SK-N-SH treated with all-trans-retinoic acid at 6 μM for 48 hours (cell line): ENCODE measurements around the gene LLGL2.

Source experiments
- ATAC-seq: fragments of 200-7000 bp; cut with Tn5 transposase; 3 replicates; pipeline ENCODE4 v1.9.1; 2020; ENCODE audit warnings: mild to moderate bottlenecking, moderate library complexity
- ARNTL ChIP-seq: fragments of 450-650 bp; formaldehyde crosslinking; IDR thresholded peaks from 2 replicates; pipeline ENCODE4 v1.5.0; 2020; ENCODE audit warnings: low read depth, mild to moderate bottlenecking, moderate library complexity, borderline replicate concordance
- BACH2 ChIP-seq: fragments of 250-450 bp; sonication (Bioruptor Pico); IDR thresholded peaks from 2 replicates; pipeline ENCODE4 v1.9.0; 2021; ENCODE audit warnings: mild to moderate bottlenecking, borderline replicate concordance
- CSDC2 ChIP-seq: fragments of 250-450 bp; sonication (Bioruptor Pico); IDR thresholded peaks from 2 replicates; pipeline ENCODE4 v1.5.0; 2020; ENCODE audit warnings: mild to moderate bottlenecking, moderate library complexity
- ESRRG ChIP-seq: fragments of 250-450 bp; sonication (Bioruptor Pico); IDR thresholded peaks from 2 replicates; pipeline ENCODE4 v1.6.1; 2021; ENCODE audit warnings: mild to moderate bottlenecking
- ISL1 ChIP-seq: fragments of 250-450 bp; sonication (Bioruptor Pico); IDR thresholded peaks from 2 replicates; pipeline ENCODE4 v2.1.2; 2022; ENCODE audit warnings: mild to moderate bottlenecking, moderate library complexity
- OSR1 ChIP-seq: fragments of 250-450 bp; sonication (Bioruptor Pico); IDR thresholded peaks from 2 replicates; pipeline ENCODE4 v1.8.0; 2022; ENCODE audit warnings: moderate library complexity, mild to moderate bottlenecking, inconsistent platforms
- PPARA ChIP-seq: fragments of 250-450 bp; sonication (Bioruptor Pico); IDR thresholded peaks from 2 replicates; pipeline ENCODE4 v1.5.0; 2020; ENCODE audit warnings: mild to moderate bottlenecking, borderline replicate concordance
- RARB ChIP-seq: fragments of 250-450 bp; sonication (Bioruptor Pico); IDR thresholded peaks from 2 replicates; pipeline ENCODE4 v1.8.0; 2021; ENCODE audit warnings: mild to moderate bottlenecking, moderate library complexity
- SNAI2 ChIP-seq: fragments of 250-450 bp; sonication (Bioruptor Pico); IDR thresholded peaks from 2 replicates; pipeline ENCODE4 v1.5.0; 2020; ENCODE audit warnings: mild to moderate bottlenecking, moderate library complexity
- TCF4 ChIP-seq: fragments of 250-450 bp; sonication (Bioruptor Pico); IDR thresholded peaks from 2 replicates; pipeline ENCODE4 v1.8.0; 2021; ENCODE audit warnings: mild to moderate bottlenecking, moderate library complexity, borderline replicate concordance
- TOX ChIP-seq: fragments of 250-450 bp; sonication (Bioruptor Pico); IDR thresholded peaks from 2 replicates; pipeline ENCODE4 v1.8.0; 2021; ENCODE audit warnings: mild to moderate bottlenecking, moderate library complexity, borderline replicate concordance
- ZC3H10 ChIP-seq: fragments of 250-450 bp; sonication (Bioruptor Pico); IDR thresholded peaks from 2 replicates; pipeline ENCODE4 v1.5.1; 2021; ENCODE audit warnings: mild to moderate bottlenecking, moderate library complexity
- ZFP3 ChIP-seq: fragments of 250-450 bp; sonication (Bioruptor Pico); IDR thresholded peaks from 2 replicates; pipeline ENCODE4 v1.5.0; 2020; ENCODE audit warnings: mild to moderate bottlenecking, moderate library complexity
- ZFP30 ChIP-seq: fragments of 450-650 bp; formaldehyde crosslinking; IDR thresholded peaks from 2 replicates; pipeline ENCODE4 v1.5.0; 2022; ENCODE audit warnings: mild to moderate bottlenecking, moderate library complexity
- ZNF565 ChIP-seq: fragments of 450-650 bp; formaldehyde crosslinking; conservative IDR thresholded peaks from 2 replicates; pipeline ENCODE4 v1.5.0; 2020; ENCODE audit warnings: low read depth, mild to moderate bottlenecking, moderate library complexity
- ZNF70 ChIP-seq: fragments of 450-650 bp; formaldehyde crosslinking; IDR thresholded peaks from 2 replicates; pipeline ENCODE4 v1.5.0; 2020; ENCODE audit warnings: mild to moderate bottlenecking, moderate library complexity
- ZNF8 ChIP-seq: fragments of 450-650 bp; formaldehyde crosslinking; IDR thresholded peaks from 2 replicates; pipeline ENCODE4 v1.5.0; 2020; ENCODE audit warnings: mild to moderate bottlenecking, moderate library complexity
- TF ChIP-seq, protein P1 (sequence below): fragments of 250-450 bp; sonication (Bioruptor Pico); IDR thresholded peaks from 2 replicates; pipeline ENCODE4 v1.5.0; 2020; ENCODE audit warnings: mild to moderate bottlenecking, moderate library complexity
- TF ChIP-seq, protein P2 (sequence below): fragments of 250-450 bp; sonication (Bioruptor Pico); IDR thresholded peaks from 2 replicates; pipeline ENCODE4 v1.8.0; 2020; ENCODE audit warnings: mild to moderate bottlenecking, moderate library complexity, borderline replicate concordance
- TF ChIP-seq, protein P3 (sequence below): fragments of 250-450 bp; sonication (Bioruptor Pico); IDR thresholded peaks from 2 replicates; pipeline ENCODE4 v1.8.0; 2021; ENCODE audit warnings: low read depth, mild to moderate bottlenecking, moderate library complexity, borderline replicate concordance

The LLGL2 gene

DNA sequence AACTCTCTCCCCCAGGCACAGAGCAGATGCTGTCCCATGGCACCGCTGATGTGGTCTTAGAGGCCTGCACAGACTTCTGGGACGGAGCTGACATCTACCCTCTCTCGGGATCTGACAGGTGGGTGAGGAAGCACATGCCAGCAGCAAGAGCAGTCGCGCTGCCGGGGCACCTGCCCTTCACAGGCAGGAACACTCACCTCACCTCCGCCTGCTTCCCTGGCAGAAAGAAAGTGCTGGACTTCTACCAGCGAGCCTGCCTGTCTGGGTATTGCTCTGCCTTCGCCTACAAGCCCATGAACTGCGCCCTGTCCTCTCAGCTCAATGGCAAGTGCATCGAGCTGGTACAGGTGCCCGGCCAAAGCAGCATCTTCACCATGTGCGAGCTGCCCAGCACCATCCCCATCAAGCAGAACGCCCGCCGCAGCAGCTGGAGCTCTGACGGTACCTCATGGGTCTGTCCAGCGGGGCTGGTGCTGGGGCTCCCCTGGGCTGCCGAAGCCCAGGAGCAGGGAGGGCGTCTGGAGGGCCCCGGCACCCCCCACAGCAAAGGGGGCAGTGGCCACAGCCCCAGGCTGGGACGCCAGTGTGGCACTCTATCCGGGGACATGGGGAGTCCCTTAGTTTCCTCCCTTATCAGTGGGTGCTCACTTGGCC lies 31.9 kb upstream of the LLGL2 start (continued):
- TF ChIP-seq, protein P1, sequence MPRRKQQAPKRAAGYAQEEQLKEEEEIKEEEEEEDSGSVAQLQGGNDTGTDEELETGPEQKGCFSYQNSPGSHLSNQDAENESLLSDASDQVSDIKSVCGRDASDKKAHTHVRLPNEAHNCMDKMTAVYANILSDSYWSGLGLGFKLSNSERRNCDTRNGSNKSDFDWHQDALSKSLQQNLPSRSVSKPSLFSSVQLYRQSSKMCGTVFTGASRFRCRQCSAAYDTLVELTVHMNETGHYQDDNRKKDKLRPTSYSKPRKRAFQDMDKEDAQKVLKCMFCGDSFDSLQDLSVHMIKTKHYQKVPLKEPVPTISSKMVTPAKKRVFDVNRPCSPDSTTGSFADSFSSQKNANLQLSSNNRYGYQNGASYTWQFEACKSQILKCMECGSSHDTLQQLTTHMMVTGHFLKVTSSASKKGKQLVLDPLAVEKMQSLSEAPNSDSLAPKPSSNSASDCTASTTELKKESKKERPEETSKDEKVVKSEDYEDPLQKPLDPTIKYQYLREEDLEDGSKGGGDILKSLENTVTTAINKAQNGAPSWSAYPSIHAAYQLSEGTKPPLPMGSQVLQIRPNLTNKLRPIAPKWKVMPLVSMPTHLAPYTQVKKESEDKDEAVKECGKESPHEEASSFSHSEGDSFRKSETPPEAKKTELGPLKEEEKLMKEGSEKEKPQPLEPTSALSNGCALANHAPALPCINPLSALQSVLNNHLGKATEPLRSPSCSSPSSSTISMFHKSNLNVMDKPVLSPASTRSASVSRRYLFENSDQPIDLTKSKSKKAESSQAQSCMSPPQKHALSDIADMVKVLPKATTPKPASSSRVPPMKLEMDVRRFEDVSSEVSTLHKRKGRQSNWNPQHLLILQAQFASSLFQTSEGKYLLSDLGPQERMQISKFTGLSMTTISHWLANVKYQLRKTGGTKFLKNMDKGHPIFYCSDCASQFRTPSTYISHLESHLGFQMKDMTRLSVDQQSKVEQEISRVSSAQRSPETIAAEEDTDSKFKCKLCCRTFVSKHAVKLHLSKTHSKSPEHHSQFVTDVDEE (CRISPR knock-in tag), result no peak
- TF ChIP-seq, protein P2, sequence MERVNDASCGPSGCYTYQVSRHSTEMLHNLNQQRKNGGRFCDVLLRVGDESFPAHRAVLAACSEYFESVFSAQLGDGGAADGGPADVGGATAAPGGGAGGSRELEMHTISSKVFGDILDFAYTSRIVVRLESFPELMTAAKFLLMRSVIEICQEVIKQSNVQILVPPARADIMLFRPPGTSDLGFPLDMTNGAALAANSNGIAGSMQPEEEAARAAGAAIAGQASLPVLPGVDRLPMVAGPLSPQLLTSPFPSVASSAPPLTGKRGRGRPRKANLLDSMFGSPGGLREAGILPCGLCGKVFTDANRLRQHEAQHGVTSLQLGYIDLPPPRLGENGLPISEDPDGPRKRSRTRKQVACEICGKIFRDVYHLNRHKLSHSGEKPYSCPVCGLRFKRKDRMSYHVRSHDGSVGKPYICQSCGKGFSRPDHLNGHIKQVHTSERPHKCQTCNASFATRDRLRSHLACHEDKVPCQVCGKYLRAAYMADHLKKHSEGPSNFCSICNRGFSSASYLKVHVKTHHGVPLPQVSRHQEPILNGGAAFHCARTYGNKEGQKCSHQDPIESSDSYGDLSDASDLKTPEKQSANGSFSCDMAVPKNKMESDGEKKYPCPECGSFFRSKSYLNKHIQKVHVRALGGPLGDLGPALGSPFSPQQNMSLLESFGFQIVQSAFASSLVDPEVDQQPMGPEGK (CRISPR knock-in tag), result no peak
- no peak for TF ChIP-seq ZNF70 (CRISPR knock-in tag)
- TF ChIP-seq, protein P3, sequence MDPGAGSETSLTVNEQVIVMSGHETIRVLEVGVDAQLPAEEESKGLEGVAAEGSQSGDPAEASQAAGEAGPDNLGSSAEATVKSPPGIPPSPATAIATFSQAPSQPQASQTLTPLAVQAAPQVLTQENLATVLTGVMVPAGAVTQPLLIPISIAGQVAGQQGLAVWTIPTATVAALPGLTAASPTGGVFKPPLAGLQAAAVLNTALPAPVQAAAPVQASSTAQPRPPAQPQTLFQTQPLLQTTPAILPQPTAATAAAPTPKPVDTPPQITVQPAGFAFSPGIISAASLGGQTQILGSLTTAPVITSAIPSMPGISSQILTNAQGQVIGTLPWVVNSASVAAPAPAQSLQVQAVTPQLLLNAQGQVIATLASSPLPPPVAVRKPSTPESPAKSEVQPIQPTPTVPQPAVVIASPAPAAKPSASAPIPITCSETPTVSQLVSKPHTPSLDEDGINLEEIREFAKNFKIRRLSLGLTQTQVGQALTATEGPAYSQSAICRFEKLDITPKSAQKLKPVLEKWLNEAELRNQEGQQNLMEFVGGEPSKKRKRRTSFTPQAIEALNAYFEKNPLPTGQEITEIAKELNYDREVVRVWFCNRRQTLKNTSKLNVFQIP (CRISPR knock-in tag), result no peak
- no peak for TF ChIP-seq ZC3H10 (CRISPR knock-in tag)
- no peak for TF ChIP-seq TCF4 (CRISPR knock-in tag)
- no peak for TF ChIP-seq ARNTL (CRISPR knock-in tag)
- TF ChIP-seq TOX (CRISPR knock-in tag), result no peak
- no peak for TF ChIP-seq SNAI2 (CRISPR knock-in tag)
- no peak for TF ChIP-seq CSDC2 (CRISPR knock-in tag)
- no peak for TF ChIP-seq PPARA (CRISPR knock-in tag)

DNA sequence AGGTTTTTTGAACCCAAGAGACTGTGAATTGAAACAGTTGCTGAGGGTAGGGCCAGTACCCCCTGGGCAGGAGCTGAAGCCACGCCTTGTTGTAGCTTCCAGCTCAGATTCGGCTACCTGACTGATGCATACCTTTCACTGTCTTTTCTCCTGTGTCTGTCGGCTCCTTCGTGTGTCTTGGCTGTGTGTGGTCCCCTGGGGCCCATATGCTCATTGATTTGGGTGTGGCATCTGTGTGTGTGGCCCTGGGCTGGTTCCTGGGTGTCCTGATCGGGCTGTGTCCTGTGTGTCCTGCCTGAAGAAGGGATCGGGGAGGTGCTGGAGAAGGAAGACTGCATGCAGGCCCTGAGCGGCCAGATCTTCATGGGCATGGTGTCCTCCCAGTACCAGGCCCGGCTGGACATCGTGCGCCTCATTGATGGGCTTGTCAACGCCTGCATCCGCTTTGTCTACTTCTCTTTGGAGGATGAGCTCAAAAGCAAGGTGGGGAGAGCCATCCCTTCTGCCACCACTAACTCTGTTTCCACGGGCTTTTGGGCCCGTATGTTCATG lies 31.1 kb upstream of the LLGL2 start:
- TF ChIP-seq RARB (CRISPR knock-in tag) (no peak), TOX (CRISPR knock-in tag) (no peak), OSR1 (CRISPR knock-in tag) (no peak), ZNF8 (no peak), ZFP3 (CRISPR knock-in tag) (no peak), ZFP30 (CRISPR knock-in tag) (no peak), CSDC2 (CRISPR knock-in tag) (no peak)
- TF ChIP-seq, protein P3 (CRISPR knock-in tag), result no peak
- no peak for ATAC-seq

DNA sequence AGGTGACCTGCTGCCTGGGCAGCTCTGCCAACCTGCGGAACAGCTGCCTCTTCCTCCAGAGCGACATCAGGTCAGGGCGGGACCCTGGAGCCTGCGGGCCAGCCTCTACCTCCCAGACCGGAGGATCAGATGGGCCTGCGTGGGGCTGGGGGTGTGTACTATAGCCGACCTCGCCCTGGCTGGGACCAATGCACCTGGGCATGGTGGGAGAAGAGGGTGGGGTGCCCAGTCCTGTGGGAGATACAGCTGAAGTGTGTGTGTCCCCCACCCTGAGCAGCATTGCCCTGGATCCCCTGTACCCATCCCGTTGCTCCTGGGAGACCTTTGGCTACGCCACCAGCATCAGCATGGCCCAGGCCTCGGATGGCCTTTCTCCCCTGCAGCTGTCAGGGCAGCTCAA lies 29.5 kb upstream of the LLGL2 start:
- TF ChIP-seq ZC3H10 (CRISPR knock-in tag) (no peak), ZNF70 (CRISPR knock-in tag) (no peak), CSDC2 (CRISPR knock-in tag) (no peak), ZNF565 (no peak), SNAI2 (CRISPR knock-in tag) (no peak), ZFP3 (CRISPR knock-in tag) (no peak), ESRRG (CRISPR knock-in tag) (no peak), BACH2 (CRISPR knock-in tag) (no peak), TOX (CRISPR knock-in tag) (no peak), ZNF8 (no peak), TCF4 (CRISPR knock-in tag) (no peak), ISL1 (CRISPR knock-in tag) (no peak), OSR1 (CRISPR knock-in tag) (no peak)
- TF ChIP-seq, protein P1 (CRISPR knock-in tag), result no peak
- no peak for ATAC-seq
